PC-3 (cell line): Measurements from ENCODE around the gene HDX. TPM values are rescaled to one million over a fixed set of nuclear protein-coding genes. Genes with fewer than 3 reads are reported as not detected.

Source experiments
- ATAC-seq: fragments of 200-7000 bp; cut with Tn5 transposase; 2 replicates; pipeline ENCODE4 v1.9.1; 2020; ENCODE audit warnings: mild to moderate bottlenecking, moderate library complexity
- BruUV-seq: library from RNA; stranded (reverse); fragments of 400-500 nt; replicated peaks from 2 replicates; lab custom pipeline; 2021; lab: Mats Ljungman, UMichigan
- CTCF ChIA-PET: fragments of 300-600 bp; sonication (Branson Sonifier 250); formaldehyde crosslinking; loops from one replicate; lab custom pipeline; 2022; ENCODE audit warnings: antibody characterized with exemption; lab: Charles Lee
- POLR2A ChIA-PET: fragments of 300-600 bp; sonication (Branson Sonifier 250); formaldehyde crosslinking; loops from one replicate; lab custom pipeline; 2022; ENCODE audit warnings: antibody characterized with exemption; ENCODE audit not compliant: unreplicated experiment; lab: Charles Lee
- DNase-seq: peaks from one replicate; pipeline ENCODE4 v3.0.0-alpha.2; 2015
- H2AFZ ChIP-seq: fragments of 300-600 bp; sonication (generic); 2 replicates; pipeline ENCODE4 v1.6.0; 2016; ENCODE audit warnings: antibody characterized with exemption, low read length
- H3F3A ChIP-seq: fragments of 300-600 bp; sonication (generic); one replicate; pipeline ENCODE4 v1.6.0; 2017; ENCODE audit warnings: antibody characterized with exemption, low read length, control low read depth, mild to moderate bottlenecking; ENCODE audit not compliant: unreplicated experiment
- H3K27ac ChIP-seq: fragments of 300-600 bp; sonication (generic); 2 replicates; pipeline ENCODE4 v1.5.1; 2016; ENCODE audit warnings: mild to moderate bottlenecking, low read length
- H3K27me3 ChIP-seq: fragments of 300-600 bp; sonication (generic); 2 replicates; pipeline ENCODE4 v1.6.1; 2016; ENCODE audit warnings: low read length, mixed read lengths
- H3K36me3 ChIP-seq: fragments of 300-600 bp; sonication (generic); 2 replicates; pipeline ENCODE4 v1.6.1; 2016; ENCODE audit warnings: low read depth, mixed run types, low read length, mixed read lengths
- H3K4me1 ChIP-seq: fragments of 300-600 bp; sonication (generic); 2 replicates; pipeline ENCODE4 v1.5.1; 2016; ENCODE audit warnings: low read length; ENCODE audit not compliant: insufficient read depth
- H3K4me2 ChIP-seq: fragments of 300-600 bp; sonication (generic); 2 replicates; pipeline ENCODE4 v1.6.0; 2016; ENCODE audit warnings: low read length
- H3K4me3 ChIP-seq: fragments of 300-600 bp; sonication (generic); 2 replicates; pipeline ENCODE4 v1.5.1; 2016; ENCODE audit warnings: mild to moderate bottlenecking, low read length, mixed read lengths
- H3K79me2 ChIP-seq: fragments of 300-600 bp; sonication (generic); 2 replicates; pipeline ENCODE4 v1.6.1; 2017; ENCODE audit warnings: low read length, mixed read lengths
- H3K9ac ChIP-seq: fragments of 300-600 bp; sonication (generic); 2 replicates; pipeline ENCODE4 v1.6.0; 2016; ENCODE audit warnings: mild to moderate bottlenecking, low read length
- H3K9me2 ChIP-seq: fragments of 300-600 bp; sonication (generic); replicated peaks from 2 replicates; pipeline ENCODE4 v1.6.1; 2016; ENCODE audit warnings: mixed run types, low read length, mixed read lengths
- H3K9me3 ChIP-seq: fragments of 300-600 bp; sonication (generic); 2 replicates; pipeline ENCODE4 v1.6.1; 2016; ENCODE audit warnings: low read length, mixed read lengths
- H4K20me1 ChIP-seq: fragments of 300-600 bp; sonication (generic); 2 replicates; pipeline ENCODE4 v1.6.1; 2016; ENCODE audit warnings: low read length, mixed read lengths
- CTCF ChIP-seq: fragments of 300-600 bp; sonication (generic); conservative IDR thresholded peaks from 2 replicates; pipeline ENCODE4 v1.5.1; 2017; ENCODE audit warnings: antibody characterized with exemption, low read depth, mild to moderate bottlenecking, low read length
- EZH2 ChIP-seq: fragments of 300-600 bp; sonication (generic); IDR thresholded peaks from one replicate; pipeline ENCODE4 v1.6.1; 2017; ENCODE audit warnings: antibody characterized with exemption, mild to moderate bottlenecking, low read length; ENCODE audit not compliant: unreplicated experiment
- EZH2phosphoT487 ChIP-seq: fragments of 300-600 bp; sonication (generic); IDR thresholded peaks from 2 replicates; pipeline ENCODE4 v1.6.1; 2018; ENCODE audit warnings: mild to moderate bottlenecking, antibody characterized with exemption, low read length, borderline replicate concordance
- intact Hi-C: fragments of 100-400 bp; cut with micrococcal nuclease; formaldehyde crosslinking; loops from 2 replicates; pipeline ENCODE4 v1.9.0; 2023
- total RNA-seq: library from RNA; depleted of rRNA; stranded (reverse); fragments of >200 nt; gene quantifications from 2 replicates; pipeline ENCODE4 v1.2.3, GENCODE V29; 2014

HDX gene
- total RNA-seq, 1 experiment from 2014 or later: 3.4 TPM

- no peaks in the 10 kb centered on the region for H3F3A ChIP-seq
- H3K27ac ChIP-seq: no peak overlapping the region
- DNase-seq (no peak), ATAC-seq (no peak)
- intact Hi-C loops: loop anchor here (10.0 kb wide), 1 partner anchor 62 kb away; no protein-coding TSS in a partner anchor
- H3K4me1 ChIP-seq: no peaks in the 10 kb centered on the region
- CTCF ChIA-PET: no interaction called here
- no peaks in the 10 kb centered on the region for H3K9me2 ChIP-seq
- no peak overlapping the region for H3K4me2 ChIP-seq
- no TSS peak for BruUV-seq
- no peak overlapping the region for H3K9ac ChIP-seq
- H3K79me2 ChIP-seq: no peaks in the 10 kb centered on the region
- H4K20me1 ChIP-seq: no peaks in the 10 kb centered on the region
- H3K4me3 ChIP-seq: no peak overlapping the region
- POLR2A ChIA-PET: no interaction called here
- no peaks in the 10 kb centered on the region for H3K36me3 ChIP-seq
- no peak for TF ChIP-seq EZH2
- TF ChIP-seq CTCF: no peak
- no peak for TF ChIP-seq EZH2phosphoT487
- H3K27me3 ChIP-seq: no peaks in the 10 kb centered on the region
- no peaks in the 10 kb centered on the region for H3K9me3 ChIP-seq
- H2AFZ ChIP-seq: no peak overlapping the region
Observed at GRCh38 chrX:84357296-84357695, 145.0 kb downstream of the HDX start.

GRCh38 chrX:84340968-84341367, 161.3 kb downstream of the HDX start:
- H3K27me3 ChIP-seq: no peaks in the 10 kb centered on the region
- no peaks in the 10 kb centered on the region for H3K9me2 ChIP-seq
- no TSS peak for BruUV-seq
- H3K36me3 ChIP-seq: no peaks in the 10 kb centered on the region
- no peaks in the 10 kb centered on the region for H3F3A ChIP-seq
- no peak overlapping the region for H3K4me2 ChIP-seq
- H3K27ac ChIP-seq: no peak overlapping the region
- no peak overlapping the region for H2AFZ ChIP-seq
- CTCF ChIA-PET: no interaction called here
- TF ChIP-seq EZH2phosphoT487 (no peak), CTCF (no peak), EZH2 (no peak)
- ATAC-seq (peak; percentile 43; the same call in 1 of the 2 replicates), DNase-seq (no peak)
- H3K4me1 ChIP-seq: no peaks in the 10 kb centered on the region
- POLR2A ChIA-PET: no interaction called here
- intact Hi-C loops: loop anchor here (10.0 kb wide), 1 partner anchor 136 kb away; no protein-coding TSS in a partner anchor
- H4K20me1 ChIP-seq: no peaks in the 10 kb centered on the region
- no peaks in the 10 kb centered on the region for H3K79me2 ChIP-seq
- no peaks in the 10 kb centered on the region for H3K9me3 ChIP-seq
- no peak overlapping the region for H3K4me3 ChIP-seq
- H3K9ac ChIP-seq: no peak overlapping the region

GRCh38 chrX:84339507-84340364, 162.5 kb downstream of the HDX start:
- Histone ChIP-seq H3K9me3 (no peaks in the 10 kb centered on the region), H3K27me3 (no peaks in the 10 kb centered on the region), H3F3A (no peaks in the 10 kb centered on the region), H3K4me3 (no peak overlapping the region), H3K36me3 (no peaks in the 10 kb centered on the region), H3K27ac (no peak overlapping the region), H3K9me2 (no peaks in the 10 kb centered on the region), H3K4me1 (no peaks in the 10 kb centered on the region), H4K20me1 (no peaks in the 10 kb centered on the region), H3K79me2 (no peaks in the 10 kb centered on the region), H3K9ac (no peak overlapping the region), H2AFZ (no peak overlapping the region), H3K4me2 (no peak overlapping the region)
- intact Hi-C loops: loop anchor here (5.0 to 10.0 kb wide), 2 partner anchors 135 to 568 kb away; no protein-coding TSS in a partner anchor
- no peak for TF ChIP-seq EZH2phosphoT487
- peak; percentile 72 for TF ChIP-seq CTCF
- TF ChIP-seq EZH2: no peak
- ATAC-seq (peak; percentile 31; the same call in 1 of the 2 replicates), DNase-seq (peak; percentile 54)
- POLR2A ChIA-PET: no interaction called here
- BruUV-seq: no TSS peak
- CTCF ChIA-PET: interaction anchor here (0.6 to 0.7 kb wide), 3 partner anchors 21 to 713 kb away, joined by 3 to 4 read pairs (median 4); no protein-coding TSS in a partner anchor
